Right atrium auricular region (tissue), 2 donors: ENCODE measurements around the gene ASCC3. TPM values are rescaled to one million over a fixed set of nuclear protein-coding genes. Genes with fewer than 3 reads are reported as not detected.
A peak's percentile ranks its signal among the peaks of the same experiment; 100 is the strongest.

ENCODE experiments used
- DNase-seq: peaks from one replicate; pipeline ENCODE4 v3.0.0-alpha.2; 2019; ENCODE audit warnings: low spot score
- H3K27ac ChIP-seq, 2 donors: fragments of 200-600 bp; sonication (generic); 1 replicate in 1 of 2; 2 replicates in 1 of 2; pipeline ENCODE4 v1.5.1; 2016 to 2019
- H3K27me3 ChIP-seq, 2 donors: fragments of 200-600 bp; sonication (generic); one replicate each; pipeline versions ENCODE4 v1.5.1 to v1.6.0; 2017 to 2019
- H3K36me3 ChIP-seq: fragments of 200-600 bp; sonication (generic); one replicate; pipeline ENCODE4 v1.5.1; 2016
- H3K4me1 ChIP-seq, 2 donors: fragments of 200-600 bp; sonication (generic); one replicate each; pipeline versions ENCODE4 v1.5.1 to v1.6.0; 2017 to 2019
- H3K4me3 ChIP-seq, 2 donors: fragments of 200-600 bp; sonication (generic); 1 replicate in 1 of 2; 2 replicates in 1 of 2; pipeline ENCODE4 v1.5.1; 2017 to 2019; ENCODE audit warnings: mild to moderate bottlenecking in 1 of 2, moderate library complexity in 1 of 2
- H3K9me3 ChIP-seq, 2 donors: fragments of 200-600 bp; sonication (generic); one replicate each; pipeline ENCODE4 v1.5.1; 2019
- CTCF ChIP-seq, 2 donors: fragments of 200-600 bp; sonication (generic); IDR thresholded peaks; one replicate each; pipeline ENCODE4 v1.5.1; 2019; ENCODE audit warnings: antibody characterized with exemption in 2 of 2
- total RNA-seq, 2 donors: library from RNA; depleted of rRNA; stranded (reverse); fragments of >200 nt; gene quantifications; one replicate each; pipeline ENCODE4 v1.1.0, GENCODE V29; 2016

ASCC3 gene
- total RNA-seq, 2 donors from 2014 or later = 18.7 to 20.0 TPM

- Histone ChIP-seq H3K4me3 (no peak overlapping the region), H3K27me3 (no peaks in the 10 kb centered on the region)
- TF ChIP-seq CTCF (IDR thresholded peaks at IDR 0.05) = no peak
Observed at GRCh38 chr6:100726666-100727065, 154.5 kb downstream of the ASCC3 start.

GRCh38 chr6:100724696-100725095, 156.4 kb downstream of the ASCC3 start:
- no peak for DNase-seq
- H3K4me3 ChIP-seq = no peak overlapping the region
- no peaks in the 10 kb centered on the region for H3K4me1 ChIP-seq
- peaks cover 0 to 11% of the 10 kb centered on the region in 2 donors for H3K9me3 ChIP-seq
- no peak overlapping the region for H3K27ac ChIP-seq
- no peaks in the 10 kb centered on the region for H3K27me3 ChIP-seq
- no peak for TF ChIP-seq CTCF (IDR thresholded peaks at IDR 0.05)
- H3K36me3 ChIP-seq = no peaks in the 10 kb centered on the region

More at GRCh38 chr6:100726666-100727065, 154.5 kb downstream of the ASCC3 start:
- Histone ChIP-seq H3K36me3 (no peaks in the 10 kb centered on the region), H3K27ac (no peak overlapping the region), H3K4me1 (no peaks in the 10 kb centered on the region), H3K9me3 (peaks cover 0 to 9% of the 10 kb centered on the region in 2 donors)
- no peak for DNase-seq

GRCh38 chr6:100724222-100724621, 156.9 kb downstream of the ASCC3 start:
- TF ChIP-seq CTCF (IDR thresholded peaks at IDR 0.05) = peak in 1 of 2 donors; percentile 29

GRCh38 chr6:100721256-100721655, 159.9 kb downstream of the ASCC3 start:
- TF ChIP-seq CTCF (IDR thresholded peaks at IDR 0.05) = no peak

More at GRCh38 chr6:100724222-100724621, 156.9 kb downstream of the ASCC3 start:
- Histone ChIP-seq H3K4me3 (no peak overlapping the region), H3K4me1 (no peaks in the 10 kb centered on the region), H3K9me3 (peaks cover 0 to 11% of the 10 kb centered on the region in 2 donors), H3K27me3 (no peaks in the 10 kb centered on the region), H3K36me3 (no peaks in the 10 kb centered on the region), H3K27ac (no peak overlapping the region)
- DNase-seq = no peak

GRCh38 chr6:100719883-100720682, 161.0 kb downstream of the ASCC3 start:
- H3K4me3 ChIP-seq = peak overlapping the region in 1 of 2 donors; percentile 13
- H3K4me1 ChIP-seq = no peaks in the 10 kb centered on the region
- H3K27me3 ChIP-seq = no peaks in the 10 kb centered on the region
- TF ChIP-seq CTCF (IDR thresholded peaks at IDR 0.05) = peak; percentile 36 to 67
- peaks cover 0 to 11% of the 10 kb centered on the region in 2 donors for H3K9me3 ChIP-seq
- no peak for DNase-seq
- H3K27ac ChIP-seq = peak overlapping the region in 1 of 2 donors; percentile 41
- no peaks in the 10 kb centered on the region for H3K36me3 ChIP-seq

More at GRCh38 chr6:100721256-100721655, 159.9 kb downstream of the ASCC3 start:
- Histone ChIP-seq H3K27me3 (no peaks in the 10 kb centered on the region), H3K4me1 (no peaks in the 10 kb centered on the region), H3K9me3 (peaks cover 0 to 11% of the 10 kb centered on the region in 2 donors), H3K4me3 (no peak overlapping the region), H3K36me3 (no peaks in the 10 kb centered on the region), H3K27ac (no peak overlapping the region)
- no peak for DNase-seq
